Right cardiac atrium (tissue), 5 donors: Measurements from ENCODE around the gene ABR. TPM values are rescaled to one million over a fixed set of nuclear protein-coding genes. Genes with fewer than 3 reads are reported as not detected.

Source experiments
- ATAC-seq, 2 donors: fragments of 200-7000 bp; cut with Tn5 transposase; one replicate each; pipeline versions ENCODE4 v1.8.0 to v1.9.1; 2020; ENCODE audit warnings: moderate library complexity in 2 of 2, mild to moderate bottlenecking in 1 of 2
- DNase-seq, 3 donors: peaks; one replicate each; pipeline ENCODE4 v3.0.0-alpha.2; 2020
- H3K27ac ChIP-seq: one replicate; pipeline ENCODE4 v1.5.1; 2013; ENCODE audit warnings: mild to moderate bottlenecking, low read length, control low read depth, moderate library complexity
- H3K27me3 ChIP-seq: one replicate; pipeline ENCODE4 v1.6.1; 2013; ENCODE audit not compliant: control insufficient read depth, insufficient read depth
- H3K4me1 ChIP-seq: one replicate; pipeline ENCODE4 v1.6.1; 2013; ENCODE audit warnings: low read length; ENCODE audit not compliant: control insufficient read depth, insufficient read depth
- H3K4me3 ChIP-seq: one replicate; pipeline ENCODE4 v1.5.1; 2013; ENCODE audit warnings: low read length, control low read depth
- H3K9me3 ChIP-seq: one replicate; pipeline ENCODE4 v1.6.1; 2013; ENCODE audit warnings: low read length; ENCODE audit not compliant: control insufficient read depth
- WGBS: extraction: QIAGEN DNeasy Blood & Tissue Kit; methylation state at CpG from one replicate; pipeline ENCODE4 v1.1.7; 2013; 5-methylcytosine and 5-hydroxymethylcytosine counted together
- intact Hi-C, 4 donors: fragments of 100-400 bp; cut with DNase I; formaldehyde crosslinking; loops; one replicate each; pipeline versions ENCODE4 v1.11.0 to v1.14.0; 2022 to 2023
- polyA plus RNA-seq: library from polyadenylated mRNA; stranded (reverse); fragments of 200-250 nt; gene quantifications from one replicate; pipeline ENCODE4 v1.2.3, GENCODE V29; 2013
- total RNA-seq, 4 donors: library from RNA; stranded (reverse); fragmentation: NEBNext Ultra II Directional; extraction: Animal tissue kit (Norgen Biotek cat#: 25700); gene quantifications; one replicate each; pipeline ENCODE4 v1.2.1, GENCODE V29; 2021
- donor health status: healthy with polysubstance abuse.
- donor health status: DM: no; HTN: yes; CAD: no.
- donor health status: DM: no; HTN: no; CAD: no.
- donor health status: DM: no; HTN: yes; CAD: no; lungs with severe emphysema.
- donor health status: DM: yes; HTN: yes; CAD: no.

ABR gene
- total and polyA plus RNA-seq, 5 donors = 77.4 to 164 (median 145) TPM

GRCh38 chr17:1059131-1059795 is 120.5 kb downstream of the ABR start:
- no peaks in the 10 kb centered on the region for H3K27me3 ChIP-seq
- no peak overlapping the region for H3K27ac ChIP-seq
- intact Hi-C loops = loop anchor here in 3 of 4 donors (5.0 to 10.0 kb wide), 3 partner anchors 54 to 264 kb away; no protein-coding TSS in a partner anchor
- no peaks in the 10 kb centered on the region for H3K9me3 ChIP-seq
- no peaks in the 10 kb centered on the region for H3K4me1 ChIP-seq
- ATAC-seq (no peak), DNase-seq (peak in 2 of 3 donors; percentile 32 to 51)
- 89% methylated on average over 12 of the region's 12 CpGs for WGBS
- H3K4me3 ChIP-seq = no peak overlapping the region

- peak; percentile 3 to 30 for ATAC-seq
- peak; percentile 61 to 87 (median 82) for DNase-seq
- H3K27me3 ChIP-seq = no peaks in the 10 kb centered on the region
- WGBS = 86% methylated on average over 18 of the region's 18 CpGs
- intact Hi-C loops = loop anchor here in 3 of 4 donors (5.0 to 10.0 kb wide), 3 partner anchors 54 to 264 kb away; no protein-coding TSS in a partner anchor
- no peak overlapping the region for H3K27ac ChIP-seq
- H3K4me1 ChIP-seq = no peaks in the 10 kb centered on the region
- no peaks in the 10 kb centered on the region for H3K9me3 ChIP-seq
- H3K4me3 ChIP-seq = no peak overlapping the region
These were observed 121.2 kb downstream of the ABR start for GRCh38 chr17:1058423-1059130.

DNA sequence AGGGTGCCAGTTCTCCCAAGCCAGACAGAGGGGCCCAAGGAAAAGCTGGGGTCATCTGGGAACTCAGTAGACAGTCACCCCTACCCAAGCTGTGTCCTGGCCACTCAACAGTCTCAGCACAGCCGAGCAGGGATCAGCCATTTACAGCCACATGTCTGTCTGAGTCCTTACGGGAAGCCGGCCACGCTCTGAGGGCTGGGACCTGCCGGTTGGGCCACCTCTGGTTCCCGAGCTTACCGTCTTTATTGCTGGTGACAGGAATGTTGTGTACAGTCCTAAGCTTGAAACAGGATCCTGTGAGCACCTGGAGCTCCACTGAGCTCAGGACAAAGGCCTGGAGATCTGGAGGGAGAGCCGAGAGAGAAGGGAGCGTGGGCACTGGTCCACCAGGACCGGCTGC is 123.0 kb downstream of the ABR start:
- Histone ChIP-seq H3K4me3 (no peak overlapping the region), H3K27me3 (no peaks in the 10 kb centered on the region), H3K9me3 (no peaks in the 10 kb centered on the region), H3K27ac (no peak overlapping the region), H3K4me1 (no peaks in the 10 kb centered on the region)
- DNase-seq = peak in 2 of 3 donors; percentile 42 to 54
- peak in 1 of 2 donors; percentile 3 for ATAC-seq
- intact Hi-C loops = loop anchor here in 3 of 4 donors (5.0 to 10.0 kb wide), 3 partner anchors 52 to 262 kb away; no protein-coding TSS in a partner anchor
- 78% methylated on average over 10 of the region's 10 CpGs for WGBS

GRCh38 chr17:1055751-1056645 is 123.8 kb downstream of the ABR start:
- DNase-seq = peak; percentile 66 to 86 (median 83)
- 42% methylated on average over 22 of the region's 22 CpGs for WGBS
- intact Hi-C loops = loop anchor here in 3 of 4 donors (5.0 to 10.0 kb wide), 3 partner anchors 51 to 261 kb away; no protein-coding TSS in a partner anchor
- ATAC-seq = peak; percentile 77 to 80
- Histone ChIP-seq H3K4me3 (no peak overlapping the region), H3K9me3 (no peaks in the 10 kb centered on the region), H3K27me3 (no peaks in the 10 kb centered on the region), H3K27ac (no peak overlapping the region), H3K4me1 (no peaks in the 10 kb centered on the region)

- no peaks in the 10 kb centered on the region for H3K27me3 ChIP-seq
- 88% methylated on average over 16 of the region's 16 CpGs for WGBS
- no peak overlapping the region for H3K4me3 ChIP-seq
- no peaks in the 10 kb centered on the region for H3K9me3 ChIP-seq
- no peaks in the 10 kb centered on the region for H3K4me1 ChIP-seq
- H3K27ac ChIP-seq = no peak overlapping the region
- intact Hi-C loops = loop anchor here in 3 of 4 donors (5.0 to 10.0 kb wide), 3 partner anchors 50 to 260 kb away; no protein-coding TSS in a partner anchor
- ATAC-seq = no peak
- DNase-seq = peak in 1 of 3 donors; percentile 13
These were observed 124.5 kb downstream of the ABR start for GRCh38 chr17:1055231-1055630.

DNA sequence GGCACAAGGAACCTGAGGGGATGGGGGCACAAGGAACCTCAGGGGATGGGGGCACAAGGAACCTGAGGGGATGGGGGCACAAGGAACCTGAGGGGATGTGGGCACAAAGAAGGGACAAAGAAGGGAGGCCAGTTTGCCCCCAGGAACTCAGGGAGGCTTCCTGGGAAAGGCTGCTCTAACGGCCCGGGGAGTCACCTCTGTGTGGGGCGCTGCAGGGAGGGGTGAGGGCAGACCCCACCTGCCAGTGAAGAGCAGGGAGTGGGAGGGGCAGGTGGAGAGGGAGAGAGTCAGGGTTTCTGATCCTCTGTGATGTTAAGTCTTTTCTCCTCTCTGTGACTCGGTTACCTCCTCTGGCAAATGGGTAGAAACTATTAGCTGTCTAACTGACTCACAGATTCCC is 125.1 kb downstream of the ABR start:
- DNase-seq (peak in 2 of 3 donors; percentile 20 to 38), ATAC-seq (no peak)
- Histone ChIP-seq H3K4me1 (no peaks in the 10 kb centered on the region), H3K27me3 (no peaks in the 10 kb centered on the region), H3K9me3 (no peaks in the 10 kb centered on the region), H3K27ac (no peak overlapping the region), H3K4me3 (no peak overlapping the region)
- intact Hi-C loops = loop anchor here in 3 of 4 donors (5.0 to 10.0 kb wide), 3 partner anchors 50 to 260 kb away; no protein-coding TSS in a partner anchor
- 87% methylated on average over 4 of the region's 4 CpGs for WGBS

DNA sequence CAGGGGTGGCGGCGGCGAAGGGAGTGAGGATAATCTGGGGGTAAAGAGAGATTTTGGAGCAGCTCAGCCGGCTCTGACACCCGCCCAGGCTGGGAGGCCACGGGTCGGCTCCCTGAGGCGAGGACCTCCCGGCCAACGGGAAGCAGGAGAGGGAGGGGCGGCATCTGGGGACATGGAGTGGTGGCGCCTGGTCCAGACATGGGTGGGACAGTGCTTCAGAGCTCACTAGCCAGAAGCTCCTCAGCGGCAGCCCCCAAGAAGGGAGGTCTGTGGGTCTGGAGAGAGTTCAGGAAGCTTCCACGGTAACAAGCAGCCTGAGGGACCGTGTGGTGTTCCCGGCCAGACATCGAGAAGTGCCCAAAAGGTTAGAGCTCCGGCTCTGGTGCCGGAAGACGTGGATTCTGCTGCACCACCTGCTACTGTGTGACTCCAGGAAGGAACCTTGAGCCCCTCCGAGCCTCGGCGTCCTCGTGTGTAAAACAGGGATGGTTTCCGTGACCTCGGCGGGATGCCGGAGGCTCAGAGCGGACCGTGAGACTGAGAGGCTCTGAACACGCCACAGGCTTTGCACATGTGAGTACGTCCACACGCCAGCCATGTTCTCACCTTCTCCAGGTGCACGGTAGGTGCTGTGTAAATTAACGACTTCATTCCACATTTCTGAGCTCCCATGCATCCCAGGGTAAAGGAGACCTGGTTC is 126.0 kb downstream of the ABR start:
- Histone ChIP-seq H3K27ac (peak overlapping the region; percentile 5), H3K4me1 (no peaks in the 10 kb centered on the region), H3K27me3 (no peaks in the 10 kb centered on the region), H3K4me3 (no peak overlapping the region), H3K9me3 (no peaks in the 10 kb centered on the region)
- peak; percentile 18 to 68 (median 51) for DNase-seq
- intact Hi-C loops = loop anchor here in 2 of 4 donors (10.0 kb wide), 2 partner anchors 49 to 259 kb away; no protein-coding TSS in a partner anchor
- ATAC-seq = peak in 1 of 2 donors; percentile 33
- WGBS = 77% methylated on average over 35 of the region's 35 CpGs

GRCh38 chr17:1050996-1051925 is 128.5 kb downstream of the ABR start:
- 91% methylated on average over 33 of the region's 33 CpGs for WGBS
- Histone ChIP-seq H3K27me3 (no peaks in the 10 kb centered on the region), H3K4me3 (no peak overlapping the region), H3K4me1 (no peaks in the 10 kb centered on the region), H3K9me3 (no peaks in the 10 kb centered on the region), H3K27ac (no peak overlapping the region)
- ATAC-seq (no peak), DNase-seq (peak in 2 of 3 donors; percentile 44 to 47)
- intact Hi-C loops = loop anchor here in 2 of 4 donors (10.0 kb wide), 2 partner anchors 46 to 256 kb away; no protein-coding TSS in a partner anchor

DNA sequence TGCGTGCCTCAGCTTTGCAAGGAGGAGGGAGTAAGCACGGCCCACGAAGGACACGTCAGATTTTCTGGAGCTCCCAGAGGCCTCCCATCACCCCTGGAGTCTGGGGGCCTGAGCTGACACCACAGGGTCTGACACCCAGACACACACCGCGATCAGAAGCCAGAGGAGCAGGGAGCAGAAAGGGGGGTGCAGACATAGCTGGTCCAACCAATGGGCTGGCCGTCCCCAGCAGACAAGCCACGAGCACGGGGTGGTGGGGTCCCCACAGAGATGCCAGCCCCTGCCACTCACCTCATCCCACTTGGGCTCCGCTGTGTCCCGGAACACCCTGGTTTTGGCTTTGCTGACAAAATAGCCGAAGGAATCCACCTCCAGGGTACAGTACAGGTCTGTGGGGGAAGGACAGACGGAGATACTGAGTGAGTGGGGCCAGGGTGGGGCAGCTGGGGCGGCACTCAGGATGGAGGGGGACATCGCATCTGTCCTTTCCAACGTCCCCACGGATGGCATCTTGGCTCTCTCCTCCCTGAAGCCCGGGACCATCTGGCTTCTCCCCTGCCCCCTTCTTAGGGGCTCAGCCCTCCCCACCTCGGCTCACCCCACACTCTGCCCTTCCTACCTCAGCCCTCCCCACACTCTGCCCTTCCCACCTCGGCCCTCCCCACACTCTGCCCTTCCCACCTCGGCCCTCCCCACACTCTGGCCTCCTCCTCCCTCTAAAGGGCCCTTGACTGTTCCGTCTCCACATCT is 129.4 kb downstream of the ABR start:
- Histone ChIP-seq H3K27ac (no peak overlapping the region), H3K4me1 (no peaks in the 10 kb centered on the region), H3K27me3 (no peaks in the 10 kb centered on the region), H3K9me3 (no peaks in the 10 kb centered on the region), H3K4me3 (no peak overlapping the region)
- WGBS = 81% methylated on average over 22 of the region's 22 CpGs
- intact Hi-C loops = loop anchor here in 2 of 4 donors (10.0 kb wide), 2 partner anchors 46 to 256 kb away; no protein-coding TSS in a partner anchor
- peak in 2 of 3 donors; percentile 33 to 55 for DNase-seq
- no peak for ATAC-seq
